NCI-H226 (cell line): ENCODE measurements around the gene RGSL1.
A peak's percentile ranks its signal among the peaks of the same experiment; 100 is the strongest.

Experiments used
- DNase-seq: peaks from one replicate; pipeline ENCODE4 v3.0.0-alpha.2; 2015

The RGSL1 gene

GRCh38 chr1:182589931-182590330 lies 140.0 kb downstream of the RGSL1 start:
- DNase-seq, result no peak

DNA sequence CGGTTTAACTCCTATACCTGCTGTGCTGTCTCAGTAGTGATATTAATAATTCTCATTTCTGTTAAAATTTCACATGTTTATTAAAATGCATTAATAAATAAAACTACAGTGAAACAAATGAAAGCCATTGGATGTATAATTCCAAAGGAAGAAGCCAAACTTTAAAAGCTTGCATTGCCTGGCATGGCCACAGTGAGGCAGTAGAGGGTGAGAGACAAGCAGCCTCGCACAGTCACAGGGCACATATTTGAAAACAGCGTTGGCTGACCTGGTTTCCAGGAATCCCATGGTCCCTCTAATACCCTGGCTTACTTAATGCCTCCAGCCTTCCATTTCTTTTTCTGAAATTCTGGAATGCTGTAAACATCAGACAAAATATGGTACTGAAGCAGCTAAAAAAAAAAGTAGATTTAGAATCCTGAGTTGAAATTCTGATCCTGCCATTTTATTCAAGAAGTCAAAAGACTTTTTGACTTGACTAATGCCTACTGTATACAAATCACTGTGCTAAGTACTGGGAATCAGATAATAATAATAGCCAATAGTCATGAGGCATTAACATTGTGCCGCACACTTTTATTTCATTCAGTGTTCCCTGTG lies 145.8 kb downstream of the RGSL1 start:
- DNase-seq, result peak; percentile 22

GRCh38 chr1:182596934-182597333 lies 147.0 kb downstream of the RGSL1 start:
- no peak for DNase-seq

- no peak for DNase-seq
Measured at GRCh38 chr1:182598296-182598695, 148.3 kb downstream of the RGSL1 start.

DNA sequence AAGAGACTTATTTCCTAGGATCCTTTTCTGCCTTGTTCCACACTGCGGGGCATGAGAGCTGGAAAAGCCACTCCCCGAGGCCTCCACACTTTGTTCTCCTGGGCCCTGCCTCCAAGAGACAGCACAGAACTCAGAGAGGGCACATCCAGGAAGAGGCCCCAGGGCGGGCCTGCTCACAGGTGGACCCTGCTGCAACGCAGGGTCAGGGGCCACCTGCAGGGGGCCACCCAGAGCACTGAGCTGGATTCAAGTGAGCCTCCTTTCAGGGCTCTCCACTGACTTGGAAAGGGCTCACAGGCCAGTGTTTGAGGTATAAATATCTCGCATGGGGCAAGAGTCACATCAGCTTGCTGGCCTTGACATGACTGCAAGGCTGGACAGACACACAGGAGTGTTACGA lies 149.4 kb downstream of the RGSL1 start:
- no peak for DNase-seq

DNA sequence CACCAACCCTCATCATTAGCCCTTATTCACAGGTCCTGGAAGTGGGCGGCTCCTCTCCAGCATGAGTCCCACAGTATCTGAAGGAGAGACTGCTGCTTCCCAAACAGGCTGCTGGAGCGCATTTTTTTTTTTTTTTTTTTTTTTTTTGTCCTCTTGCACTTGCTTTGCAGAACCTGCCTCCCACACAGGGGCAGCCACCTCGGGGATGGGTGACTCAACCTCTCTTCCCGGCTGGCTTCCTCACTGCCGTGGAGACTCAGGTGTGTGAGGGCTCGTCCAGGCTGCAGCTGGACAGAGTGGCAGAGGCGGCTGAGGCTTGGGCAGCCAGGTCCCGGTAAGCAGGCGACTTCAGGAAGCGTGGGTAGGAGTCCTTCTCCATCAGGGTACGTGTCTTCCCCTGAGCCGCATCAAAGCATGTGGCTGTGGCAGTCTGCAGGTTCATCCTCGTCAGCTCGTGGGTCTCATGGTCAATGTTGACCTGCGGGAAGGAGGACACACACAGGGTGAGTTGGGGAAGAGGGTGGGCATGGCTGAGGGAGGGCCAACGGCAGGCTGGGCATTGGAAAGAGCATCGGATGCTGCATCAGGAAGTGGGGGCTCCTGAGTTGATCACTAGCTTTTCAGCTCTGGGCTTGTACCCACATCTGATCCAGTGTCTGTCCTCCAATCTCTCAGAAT lies 150.2 kb downstream of the RGSL1 start:
- no peak for DNase-seq

DNA sequence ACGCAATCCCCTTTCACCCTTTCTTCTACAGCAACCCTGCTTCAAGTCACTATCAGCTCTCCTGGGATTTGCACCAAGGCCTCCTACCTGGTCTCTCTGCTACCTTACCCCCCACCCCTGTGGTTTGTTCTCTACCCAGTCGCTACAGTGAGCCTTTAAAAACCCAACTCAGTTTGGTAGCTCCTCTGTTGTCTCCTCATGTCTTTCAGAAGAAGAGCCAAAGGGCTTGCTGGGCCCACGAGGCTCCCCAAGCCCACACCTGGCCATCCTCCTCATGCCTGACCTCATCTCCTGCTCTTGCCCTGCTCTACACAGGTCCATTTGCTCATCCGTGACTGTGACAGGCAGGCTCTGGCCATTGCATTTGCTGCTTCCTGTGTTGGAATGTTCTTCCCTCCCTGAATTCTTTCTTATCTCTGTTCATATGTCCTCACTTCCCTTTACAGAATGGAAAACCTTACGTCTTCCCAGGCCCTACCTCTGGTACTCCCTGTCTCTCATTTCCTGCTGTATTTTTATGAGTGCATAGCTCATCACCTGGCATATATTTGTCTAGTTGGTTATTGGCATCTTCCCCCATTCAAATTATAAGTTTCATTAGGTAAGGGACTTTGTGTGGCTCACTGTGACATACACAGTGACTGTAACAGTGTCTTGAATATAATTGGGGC lies 150.9 kb downstream of the RGSL1 start:
- peak; percentile 41 for DNase-seq

GRCh38 chr1:182601416-182601786 lies 151.5 kb downstream of the RGSL1 start:
- no peak for DNase-seq

DNA sequence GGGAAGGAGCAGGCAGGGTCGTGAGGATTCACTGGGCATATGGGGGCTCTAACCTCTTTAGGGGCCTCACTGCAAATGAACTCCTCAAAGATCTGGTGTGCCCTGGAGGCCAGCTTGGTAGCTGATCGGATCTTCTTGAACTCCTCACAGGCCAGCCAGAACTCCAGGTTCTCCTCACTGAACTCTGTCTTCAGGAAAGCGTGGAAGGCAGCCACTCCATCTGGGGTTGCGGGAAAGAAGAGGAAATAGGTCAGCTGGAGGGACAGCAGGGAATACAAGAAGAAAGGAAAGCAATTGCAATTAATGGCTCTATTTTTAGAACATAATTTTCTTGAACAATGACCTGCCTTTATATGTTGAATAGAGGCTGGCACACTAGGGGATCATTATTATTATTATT lies 152.0 kb downstream of the RGSL1 start:
- DNase-seq, result no peak

DNA sequence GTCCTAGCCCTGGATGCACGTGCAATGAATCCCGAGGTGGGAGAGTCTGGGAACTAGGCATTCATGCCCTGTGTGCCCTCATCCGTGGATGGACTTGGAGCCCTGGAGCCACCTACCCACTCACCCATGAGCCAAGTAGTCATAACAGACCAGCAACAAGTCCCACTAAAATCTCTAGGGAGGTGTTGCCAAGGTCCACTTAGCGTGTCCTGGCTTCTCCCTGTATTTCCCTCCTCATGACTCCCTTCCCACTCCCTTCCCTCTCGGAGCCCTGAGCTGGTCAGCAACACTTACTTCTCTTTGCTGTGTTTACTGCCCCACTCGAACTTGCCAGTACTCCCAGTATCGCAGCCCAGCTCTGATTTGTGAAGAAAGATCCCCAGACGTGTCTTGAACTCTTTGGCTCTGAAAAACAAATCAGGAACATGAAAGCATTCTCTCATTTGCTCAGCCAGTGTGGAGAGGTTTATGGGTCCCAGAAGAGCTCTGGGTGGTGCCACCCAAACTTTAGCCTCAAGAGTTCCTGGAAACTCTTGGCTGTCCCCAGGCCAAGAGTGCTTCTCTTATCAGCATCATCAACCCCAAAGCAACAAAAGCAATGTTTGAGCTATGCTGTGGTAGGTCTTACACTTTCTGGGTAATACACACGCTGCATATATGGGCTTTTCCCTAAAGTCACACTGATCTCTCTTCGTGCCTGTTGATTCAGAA lies 153.1 kb downstream of the RGSL1 start:
- no peak for DNase-seq

DNA sequence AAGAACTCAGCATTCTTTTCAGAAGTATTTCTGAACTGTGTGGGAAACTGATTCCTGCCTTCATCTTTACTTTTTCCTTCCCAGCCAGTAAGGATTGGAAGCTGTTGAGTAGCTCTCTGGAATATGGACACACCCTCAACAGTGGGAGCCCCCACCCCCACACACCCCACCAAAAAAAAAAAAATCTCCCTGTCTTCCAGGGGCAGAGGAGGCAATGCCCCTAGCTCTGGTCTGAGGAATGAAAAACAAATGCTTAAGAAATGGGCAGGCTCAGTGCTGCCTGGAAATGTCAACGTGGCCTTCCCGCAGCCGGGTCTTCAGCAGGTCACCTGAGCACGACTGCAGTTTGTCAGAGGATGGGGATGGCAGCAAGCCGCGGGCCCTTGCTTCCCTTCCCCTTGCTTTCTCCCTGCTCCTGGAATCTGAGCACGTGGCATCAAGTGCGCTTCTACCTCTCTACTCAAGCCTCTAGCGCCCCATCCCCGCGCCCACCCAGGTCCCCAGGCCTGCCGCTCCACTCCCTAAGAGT lies 153.8 kb downstream of the RGSL1 start:
- DNase-seq, result no peak

GRCh38 chr1:182604175-182605164 lies 154.5 kb downstream of the RGSL1 start, which contains the start of gene RGS16:
Gene RGS16 (minus strand): TSS chr1:182604389. CDS start chr1:182604259, 130 bp downstream.
- DNase-seq, result peak; percentile 67

DNA sequence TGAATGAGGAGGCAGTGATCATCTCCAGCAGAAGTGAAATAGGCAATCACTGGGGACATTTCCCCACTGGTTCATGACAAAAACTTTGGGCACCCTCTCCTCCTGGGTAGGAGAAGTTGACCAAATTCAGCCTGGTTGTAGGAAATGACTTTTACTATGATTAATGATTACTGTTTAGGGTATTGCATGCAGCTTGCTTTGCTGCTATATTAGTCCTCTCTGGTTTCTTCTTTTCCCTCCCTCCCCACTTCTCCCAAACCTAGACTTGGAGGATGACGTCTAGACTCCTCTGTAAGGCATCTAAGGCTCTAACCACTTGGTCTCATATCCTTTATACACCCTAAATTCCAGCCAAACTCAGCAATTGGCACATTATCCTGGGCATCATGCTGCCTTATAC lies 157.6 kb downstream of the RGSL1 start:
- DNase-seq, result no peak

DNA sequence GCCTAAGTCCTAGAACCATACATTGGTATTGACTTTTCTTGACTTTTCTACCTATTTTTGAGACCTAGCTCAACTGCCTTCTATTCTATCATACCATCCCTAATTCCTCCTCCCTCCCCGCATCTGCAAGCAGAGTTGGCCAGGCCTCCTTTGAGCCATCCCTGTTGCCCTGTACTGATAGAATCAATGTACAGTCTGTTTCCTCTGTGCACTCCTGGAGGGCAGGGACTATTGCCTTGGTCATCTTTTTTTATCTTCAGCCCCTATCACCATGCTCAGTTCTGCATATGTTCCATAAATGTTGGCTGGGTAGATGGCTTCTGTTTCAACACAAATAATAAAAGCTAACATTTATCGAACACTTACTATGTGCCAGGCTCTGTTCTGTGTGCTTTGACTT lies 158.3 kb downstream of the RGSL1 start:
- DNase-seq, result no peak

- no peak for DNase-seq
Measured at GRCh38 chr1:182608845-182609610, 159.1 kb downstream of the RGSL1 start.
